ENCODE measurements around the gene ZFAND2A.
"Not testable (repeated sequence)": the region's sequence is repeated elsewhere in the genome, so short reads cannot be mapped to it uniquely, and the experiment has no call there.

DNA sequence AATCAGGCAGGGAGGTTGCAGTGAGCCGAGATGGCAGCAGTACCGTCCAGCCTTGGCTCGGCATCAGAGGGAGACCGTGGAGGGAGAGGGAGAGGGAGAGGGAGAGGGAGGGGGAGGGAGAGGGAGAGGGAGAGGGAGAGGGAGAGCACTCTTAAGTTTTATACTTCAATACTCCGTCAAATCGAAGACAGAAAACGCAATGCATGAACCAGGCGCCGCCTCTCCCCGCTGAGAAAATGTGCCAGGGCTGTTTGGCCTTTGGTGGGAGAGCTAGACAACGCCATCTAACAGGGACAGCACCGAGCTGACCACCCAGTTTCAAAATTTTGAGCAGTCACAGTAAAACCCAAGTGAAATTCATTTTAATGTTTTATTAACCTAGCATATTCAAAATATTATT lies 12.1 kb downstream of the ZFAND2A start:
- not testable (repeated sequence) for TF ChIP-seq EZH2 (IDR thresholded peaks at IDR 0.05; ENCODE audit: insufficient read depth, poor library complexity, severe bottlenecking); EZH2phosphoT487 (IDR thresholded peaks at IDR 0.05; ENCODE audit: insufficient read depth, low read depth)
